ENCODE measurements around the gene KRTAP10-6. TPM values are rescaled to one million over a fixed set of nuclear protein-coding genes. Genes with fewer than 3 reads are reported as not detected.

Gene KRTAP10-6
- total and polyA plus RNA-seq, 2 of the 8 experiments (the other 6 are each of a cell fraction or from before 2014, with no cell fraction given): 0.12 TPM; not detected in 1

GRCh38 chr21:44599264-44600029 lies 7.1 kb upstream of the KRTAP10-6 start (continued):
- TF ChIP-seq CHD7 (IDR thresholded peaks at IDR 0.05; ENCODE audit: insufficient replicate concordance, low read length): no peak
